PC-3 (cell line): ENCODE measurements around the gene CCDC159. TPM values are rescaled to one million over a fixed set of nuclear protein-coding genes. Genes with fewer than 3 reads are reported as not detected.

Experiments
- ATAC-seq: fragments of 200-7000 bp; cut with Tn5 transposase; 2 replicates; pipeline ENCODE4 v1.9.1; 2020; ENCODE audit warnings: mild to moderate bottlenecking, moderate library complexity
- BruUV-seq: library from RNA; stranded (reverse); fragments of 400-500 nt; replicated peaks from 2 replicates; lab custom pipeline; 2021; lab: Mats Ljungman, UMichigan
- CTCF ChIA-PET: fragments of 300-600 bp; sonication (Branson Sonifier 250); formaldehyde crosslinking; loops from one replicate; lab custom pipeline; 2022; ENCODE audit warnings: antibody characterized with exemption; lab: Charles Lee
- POLR2A ChIA-PET: fragments of 300-600 bp; sonication (Branson Sonifier 250); formaldehyde crosslinking; loops from one replicate; lab custom pipeline; 2022; ENCODE audit warnings: antibody characterized with exemption; ENCODE audit not compliant: unreplicated experiment; lab: Charles Lee
- DNase-seq: peaks from one replicate; pipeline ENCODE4 v3.0.0-alpha.2; 2015
- H2AFZ ChIP-seq: fragments of 300-600 bp; sonication (generic); 2 replicates; pipeline ENCODE4 v1.6.0; 2016; ENCODE audit warnings: antibody characterized with exemption, low read length
- H3F3A ChIP-seq: fragments of 300-600 bp; sonication (generic); one replicate; pipeline ENCODE4 v1.6.0; 2017; ENCODE audit warnings: antibody characterized with exemption, low read length, control low read depth, mild to moderate bottlenecking; ENCODE audit not compliant: unreplicated experiment
- H3K27ac ChIP-seq: fragments of 300-600 bp; sonication (generic); 2 replicates; pipeline ENCODE4 v1.5.1; 2016; ENCODE audit warnings: mild to moderate bottlenecking, low read length
- H3K27me3 ChIP-seq: fragments of 300-600 bp; sonication (generic); 2 replicates; pipeline ENCODE4 v1.6.1; 2016; ENCODE audit warnings: low read length, mixed read lengths
- H3K36me3 ChIP-seq: fragments of 300-600 bp; sonication (generic); 2 replicates; pipeline ENCODE4 v1.6.1; 2016; ENCODE audit warnings: low read depth, mixed run types, low read length, mixed read lengths
- H3K4me1 ChIP-seq: fragments of 300-600 bp; sonication (generic); 2 replicates; pipeline ENCODE4 v1.5.1; 2016; ENCODE audit warnings: low read length; ENCODE audit not compliant: insufficient read depth
- H3K4me2 ChIP-seq: fragments of 300-600 bp; sonication (generic); 2 replicates; pipeline ENCODE4 v1.6.0; 2016; ENCODE audit warnings: low read length
- H3K4me3 ChIP-seq: fragments of 300-600 bp; sonication (generic); 2 replicates; pipeline ENCODE4 v1.5.1; 2016; ENCODE audit warnings: mild to moderate bottlenecking, low read length, mixed read lengths
- H3K79me2 ChIP-seq: fragments of 300-600 bp; sonication (generic); 2 replicates; pipeline ENCODE4 v1.6.1; 2017; ENCODE audit warnings: low read length, mixed read lengths
- H3K9ac ChIP-seq: fragments of 300-600 bp; sonication (generic); 2 replicates; pipeline ENCODE4 v1.6.0; 2016; ENCODE audit warnings: mild to moderate bottlenecking, low read length
- H3K9me2 ChIP-seq: fragments of 300-600 bp; sonication (generic); replicated peaks from 2 replicates; pipeline ENCODE4 v1.6.1; 2016; ENCODE audit warnings: mixed run types, low read length, mixed read lengths
- H3K9me3 ChIP-seq: fragments of 300-600 bp; sonication (generic); 2 replicates; pipeline ENCODE4 v1.6.1; 2016; ENCODE audit warnings: low read length, mixed read lengths
- H4K20me1 ChIP-seq: fragments of 300-600 bp; sonication (generic); 2 replicates; pipeline ENCODE4 v1.6.1; 2016; ENCODE audit warnings: low read length, mixed read lengths
- EZH2 ChIP-seq: fragments of 300-600 bp; sonication (generic); IDR thresholded peaks from one replicate; pipeline ENCODE4 v1.6.1; 2017; ENCODE audit warnings: antibody characterized with exemption, mild to moderate bottlenecking, low read length; ENCODE audit not compliant: unreplicated experiment
- EZH2phosphoT487 ChIP-seq: fragments of 300-600 bp; sonication (generic); IDR thresholded peaks from 2 replicates; pipeline ENCODE4 v1.6.1; 2018; ENCODE audit warnings: mild to moderate bottlenecking, antibody characterized with exemption, low read length, borderline replicate concordance
- intact Hi-C: fragments of 100-400 bp; cut with micrococcal nuclease; formaldehyde crosslinking; loops from 2 replicates; pipeline ENCODE4 v1.9.0; 2023
- total RNA-seq: library from RNA; depleted of rRNA; stranded (reverse); fragments of >200 nt; gene quantifications from 2 replicates; pipeline ENCODE4 v1.2.3, GENCODE V29; 2014
- TF ChIP-seq, protein P1 (sequence below): fragments of 300-600 bp; sonication (generic); conservative IDR thresholded peaks from 2 replicates; pipeline ENCODE4 v1.5.1; 2017; ENCODE audit warnings: antibody characterized with exemption, low read depth, mild to moderate bottlenecking, low read length

CCDC159 gene
- total RNA-seq, 1 experiment from 2014 or later, result 10.3 TPM

DNA sequence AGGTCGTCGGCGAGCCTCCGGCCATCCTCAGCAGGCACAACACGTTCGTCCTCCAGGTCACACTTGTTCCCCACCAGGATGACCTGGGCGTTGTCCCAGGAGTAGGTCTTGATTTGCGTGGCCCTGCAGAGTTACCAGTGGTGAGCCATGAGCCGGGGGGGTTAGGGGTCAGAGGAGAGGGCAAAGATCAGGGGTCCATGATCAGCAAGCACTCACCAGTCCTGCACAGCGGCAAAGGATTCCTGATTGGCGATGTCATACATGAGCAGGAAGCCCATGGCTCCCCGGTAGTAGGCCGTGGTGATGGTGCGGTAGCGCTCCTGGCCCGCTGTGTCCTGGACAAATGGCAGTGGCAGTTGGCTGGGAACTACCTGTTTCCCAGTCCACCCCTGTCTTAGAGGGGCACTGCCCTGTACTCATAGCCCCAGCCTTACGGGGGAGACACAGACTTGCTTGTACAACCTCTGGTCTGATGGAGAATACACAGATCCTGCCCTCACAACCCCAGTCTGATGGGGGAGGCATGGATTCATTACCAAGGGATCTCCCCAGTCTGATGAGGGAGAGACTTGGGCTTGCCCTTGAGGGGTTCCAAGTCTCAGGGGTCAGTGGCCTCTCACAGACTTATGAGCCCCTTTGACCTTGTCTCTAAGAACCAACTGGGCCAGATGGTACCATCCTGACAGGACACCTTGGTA, 10.7 kb upstream of the CCDC159 start:
- intact Hi-C loops, result no loop called here
- H4K20me1 ChIP-seq, result no peaks in the 10 kb centered on the region
- no peak overlapping the region for H3K9ac ChIP-seq
- H3K27me3 ChIP-seq, result no peaks in the 10 kb centered on the region
- ChIA-PET CTCF (no interaction called here), POLR2A (no interaction called here)
- H3K79me2 ChIP-seq, result peaks cover 16% of the 10 kb centered on the region
- H2AFZ ChIP-seq, result no peak overlapping the region
- no TSS peak for BruUV-seq
- H3K9me2 ChIP-seq, result no peaks in the 10 kb centered on the region
- peaks cover 30% of the 10 kb centered on the region for H3K36me3 ChIP-seq
- DNase-seq (no peak), ATAC-seq (no peak)
- no peak for TF ChIP-seq EZH2
- TF ChIP-seq EZH2phosphoT487, result no peak
- TF ChIP-seq, protein P1, sequence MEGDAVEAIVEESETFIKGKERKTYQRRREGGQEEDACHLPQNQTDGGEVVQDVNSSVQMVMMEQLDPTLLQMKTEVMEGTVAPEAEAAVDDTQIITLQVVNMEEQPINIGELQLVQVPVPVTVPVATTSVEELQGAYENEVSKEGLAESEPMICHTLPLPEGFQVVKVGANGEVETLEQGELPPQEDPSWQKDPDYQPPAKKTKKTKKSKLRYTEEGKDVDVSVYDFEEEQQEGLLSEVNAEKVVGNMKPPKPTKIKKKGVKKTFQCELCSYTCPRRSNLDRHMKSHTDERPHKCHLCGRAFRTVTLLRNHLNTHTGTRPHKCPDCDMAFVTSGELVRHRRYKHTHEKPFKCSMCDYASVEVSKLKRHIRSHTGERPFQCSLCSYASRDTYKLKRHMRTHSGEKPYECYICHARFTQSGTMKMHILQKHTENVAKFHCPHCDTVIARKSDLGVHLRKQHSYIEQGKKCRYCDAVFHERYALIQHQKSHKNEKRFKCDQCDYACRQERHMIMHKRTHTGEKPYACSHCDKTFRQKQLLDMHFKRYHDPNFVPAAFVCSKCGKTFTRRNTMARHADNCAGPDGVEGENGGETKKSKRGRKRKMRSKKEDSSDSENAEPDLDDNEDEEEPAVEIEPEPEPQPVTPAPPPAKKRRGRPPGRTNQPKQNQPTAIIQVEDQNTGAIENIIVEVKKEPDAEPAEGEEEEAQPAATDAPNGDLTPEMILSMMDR, result no peak
- no peak overlapping the region for H3K4me2 ChIP-seq
- no peak overlapping the region for H3K27ac ChIP-seq
- peaks cover 16% of the 10 kb centered on the region for H3K4me1 ChIP-seq
- H3K4me3 ChIP-seq, result no peak overlapping the region
- H3F3A ChIP-seq, result peaks cover 4% of the 10 kb centered on the region
- H3K9me3 ChIP-seq, result no peaks in the 10 kb centered on the region

DNA sequence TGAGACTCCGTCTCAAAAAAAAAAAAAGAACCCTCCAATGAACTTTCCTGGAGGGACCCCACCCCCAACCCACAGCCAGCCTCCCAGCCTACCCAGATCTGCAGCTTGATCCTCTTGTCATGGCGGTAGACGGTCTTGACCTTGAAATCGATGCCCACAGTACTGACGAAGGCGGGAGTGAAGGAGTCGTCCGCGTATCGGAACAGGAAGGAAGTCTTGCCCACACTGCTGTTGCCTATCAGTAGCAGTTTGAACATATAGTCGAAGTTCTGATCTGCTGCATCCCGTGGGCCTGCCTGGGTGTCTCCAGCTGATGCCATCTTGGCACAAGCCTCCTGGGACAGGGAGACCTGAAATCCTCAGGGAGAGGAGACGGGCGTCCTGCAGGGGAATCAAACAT, 9.2 kb upstream of the CCDC159 start:
- H3K79me2 ChIP-seq, result peaks cover 16% of the 10 kb centered on the region
- no peak overlapping the region for H3K27ac ChIP-seq
- intact Hi-C loops, result no loop called here
- POLR2A ChIA-PET, result no interaction called here
- TF ChIP-seq EZH2 (no peak), EZH2phosphoT487 (no peak)
- TF ChIP-seq, protein P1, result no peak
- H3K36me3 ChIP-seq, result peaks cover 36% of the 10 kb centered on the region
- peaks cover 16% of the 10 kb centered on the region for H3K4me1 ChIP-seq
- no peak overlapping the region for H3K9ac ChIP-seq
- no peak overlapping the region for H3K4me2 ChIP-seq
- H2AFZ ChIP-seq, result no peak overlapping the region
- H3F3A ChIP-seq, result peaks cover 4% of the 10 kb centered on the region
- BruUV-seq, result no TSS peak
- CTCF ChIA-PET, result no interaction called here
- H3K4me3 ChIP-seq, result no peak overlapping the region
- no peaks in the 10 kb centered on the region for H3K27me3 ChIP-seq
- DNase-seq, result no peak
- H3K9me3 ChIP-seq, result no peaks in the 10 kb centered on the region
- no peaks in the 10 kb centered on the region for H3K9me2 ChIP-seq
- H4K20me1 ChIP-seq, result no peaks in the 10 kb centered on the region
- no peak for ATAC-seq

DNA sequence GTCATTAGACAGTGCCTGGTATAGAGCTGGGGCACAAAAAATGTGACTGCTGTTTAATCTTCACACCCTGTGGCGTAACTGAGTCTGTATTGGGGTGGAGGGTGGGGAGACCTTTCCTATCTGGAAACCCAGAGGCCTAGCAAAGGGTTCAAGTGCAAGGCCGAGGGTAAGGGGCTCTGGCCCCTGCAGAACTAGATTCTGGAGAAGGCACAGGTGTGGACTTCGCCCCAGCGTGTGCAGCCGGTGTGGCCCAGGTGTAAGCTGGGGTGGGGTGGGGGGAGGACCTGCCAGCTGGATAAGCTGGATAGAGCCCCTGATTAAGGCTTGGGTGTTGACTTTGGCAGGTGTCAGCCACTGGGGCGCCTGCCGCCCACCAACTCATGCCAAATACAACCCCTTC, 8.2 kb upstream of the CCDC159 start:
- no peak overlapping the region for H3K27ac ChIP-seq
- peaks cover 23% of the 10 kb centered on the region for H3K79me2 ChIP-seq
- peaks cover 29% of the 10 kb centered on the region for H3K36me3 ChIP-seq
- no peaks in the 10 kb centered on the region for H4K20me1 ChIP-seq
- intact Hi-C loops, result no loop called here
- H3K27me3 ChIP-seq, result no peaks in the 10 kb centered on the region
- H3K4me3 ChIP-seq, result peak overlapping the region; percentile 89
- DNase-seq (no peak), ATAC-seq (no peak)
- ChIA-PET CTCF (interaction anchor here (0.6 kb wide), 2 partner anchors 44 to 119 kb away, joined by 4 read pairs; no protein-coding TSS in a partner anchor), POLR2A (no interaction called here)
- BruUV-seq, result no TSS peak
- no peak overlapping the region for H2AFZ ChIP-seq
- no peaks in the 10 kb centered on the region for H3K9me2 ChIP-seq
- H3K9ac ChIP-seq, result peak overlapping the region; percentile 80; the same call in 1 of the 2 replicates
- H3K9me3 ChIP-seq, result no peaks in the 10 kb centered on the region
- TF ChIP-seq EZH2, result no peak
- no peak for TF ChIP-seq EZH2phosphoT487
- TF ChIP-seq, protein P1, result no peak
- peaks cover 16% of the 10 kb centered on the region for H3K4me1 ChIP-seq
- H3K4me2 ChIP-seq, result peak overlapping the region; percentile 97
- H3F3A ChIP-seq, result no peaks in the 10 kb centered on the region
